ENCODE measurements around the gene HS6ST2.

HS6ST2 gene

GRCh38 chrX:132730266-132730665 lies 228.2 kb downstream of the HS6ST2 start:
- Histone ChIP-seq H3K36me3 (ENCODE audit: insufficient read depth, low read length) (no peaks in the 10 kb centered on the region), H3K9me3 (ENCODE audit: low read depth, low read length) (no peaks in the 10 kb centered on the region), H3K27ac (no peak overlapping the region), H3K9ac (ENCODE audit: insufficient read length) (no peak overlapping the region), H3K4me3 (no peak overlapping the region)
- no peak for TF ChIP-seq FOXP2 (optimal IDR thresholded peaks at IDR 0.05; ENCODE audit: control extremely low read depth, extremely low read length, insufficient read depth)
- TF ChIP-seq EZH2 (IDR thresholded peaks at IDR 0.05): no peak
- TF ChIP-seq POLR2AphosphoS5 (IDR thresholded peaks at IDR 0.05; ENCODE audit: borderline replicate concordance, low read depth, low read length): no peak
- DNase-seq (ENCODE audit: low read depth, low spot score): no peak

GRCh38 chrX:132728296-132728695 lies 230.1 kb downstream of the HS6ST2 start:
- Histone ChIP-seq H3K9me3 (ENCODE audit: low read depth, low read length) (no peaks in the 10 kb centered on the region), H3K4me3 (no peak overlapping the region), H3K36me3 (ENCODE audit: insufficient read depth, low read length) (no peaks in the 10 kb centered on the region), H3K9ac (ENCODE audit: insufficient read length) (no peak overlapping the region), H3K27ac (no peak overlapping the region)
- no peak for DNase-seq (ENCODE audit: low read depth, low spot score)
- TF ChIP-seq EZH2 (IDR thresholded peaks at IDR 0.05) (no peak), FOXP2 (optimal IDR thresholded peaks at IDR 0.05; ENCODE audit: control extremely low read depth, extremely low read length, insufficient read depth) (no peak), POLR2AphosphoS5 (IDR thresholded peaks at IDR 0.05; ENCODE audit: borderline replicate concordance, low read depth, low read length) (no peak)

GRCh38 chrX:132718431-132718958 lies 239.9 kb downstream of the HS6ST2 start:
- no peaks in the 10 kb centered on the region for H3K36me3 ChIP-seq (ENCODE audit: insufficient read depth, low read length)
- TF ChIP-seq EZH2 (IDR thresholded peaks at IDR 0.05) (no peak), POLR2AphosphoS5 (IDR thresholded peaks at IDR 0.05; ENCODE audit: borderline replicate concordance, low read depth, low read length) (no peak)
- H3K4me3 ChIP-seq: no peak overlapping the region
- no peak overlapping the region for H3K27ac ChIP-seq
- DNase-seq (ENCODE audit: low read depth, low spot score): no peak
- H3K9ac ChIP-seq (ENCODE audit: insufficient read length): no peak overlapping the region
- no peaks in the 10 kb centered on the region for H3K9me3 ChIP-seq (ENCODE audit: low read depth, low read length)

- Histone ChIP-seq H3K9ac (ENCODE audit: insufficient read length) (no peak overlapping the region), H3K4me3 (no peak overlapping the region), H3K9me3 (ENCODE audit: low read depth, low read length) (no peaks in the 10 kb centered on the region), H3K36me3 (ENCODE audit: insufficient read depth, low read length) (no peaks in the 10 kb centered on the region), H3K27ac (no peak overlapping the region)
- no peak for DNase-seq (ENCODE audit: low read depth, low spot score)
- TF ChIP-seq POLR2AphosphoS5 (IDR thresholded peaks at IDR 0.05; ENCODE audit: borderline replicate concordance, low read depth, low read length): no peak
- no peak for TF ChIP-seq FOXP2 (optimal IDR thresholded peaks at IDR 0.05; ENCODE audit: control extremely low read depth, extremely low read length, insufficient read depth)
- no peak for TF ChIP-seq EZH2 (IDR thresholded peaks at IDR 0.05)
Observed at GRCh38 chrX:132716006-132716405, 242.4 kb downstream of the HS6ST2 start.

GRCh38 chrX:132714913-132715312 lies 243.5 kb downstream of the HS6ST2 start:
- H3K9ac ChIP-seq (ENCODE audit: insufficient read length): no peak overlapping the region
- no peaks in the 10 kb centered on the region for H3K9me3 ChIP-seq (ENCODE audit: low read depth, low read length)
- no peak overlapping the region for H3K4me3 ChIP-seq
- no peak overlapping the region for H3K27ac ChIP-seq
- TF ChIP-seq POLR2AphosphoS5 (IDR thresholded peaks at IDR 0.05; ENCODE audit: borderline replicate concordance, low read depth, low read length) (no peak), EZH2 (IDR thresholded peaks at IDR 0.05) (no peak), FOXP2 (optimal IDR thresholded peaks at IDR 0.05; ENCODE audit: control extremely low read depth, extremely low read length, insufficient read depth) (no peak)
- no peak for DNase-seq (ENCODE audit: low read depth, low spot score)
- H3K36me3 ChIP-seq (ENCODE audit: insufficient read depth, low read length): no peaks in the 10 kb centered on the region

GRCh38 chrX:132712350-132712749 lies 246.1 kb downstream of the HS6ST2 start:
- no peak for DNase-seq (ENCODE audit: low read depth, low spot score)
- no peak overlapping the region for H3K9ac ChIP-seq (ENCODE audit: insufficient read length)
- no peak overlapping the region for H3K4me3 ChIP-seq

GRCh38 chrX:132710656-132711155 lies 247.7 kb downstream of the HS6ST2 start:
- Histone ChIP-seq H3K9me3 (ENCODE audit: low read depth, low read length) (no peaks in the 10 kb centered on the region), H3K9ac (ENCODE audit: insufficient read length) (no peak overlapping the region), H3K27ac (no peak overlapping the region), H3K4me3 (no peak overlapping the region), H3K36me3 (ENCODE audit: insufficient read depth, low read length) (no peaks in the 10 kb centered on the region)
- DNase-seq (ENCODE audit: low read depth, low spot score): no peak
- TF ChIP-seq FOXP2 (optimal IDR thresholded peaks at IDR 0.05; ENCODE audit: control extremely low read depth, extremely low read length, insufficient read depth): no peak
- no peak for TF ChIP-seq POLR2AphosphoS5 (IDR thresholded peaks at IDR 0.05; ENCODE audit: borderline replicate concordance, low read depth, low read length)
- TF ChIP-seq EZH2 (IDR thresholded peaks at IDR 0.05): no peak

More at GRCh38 chrX:132712350-132712749, 246.1 kb downstream of the HS6ST2 start:
- Histone ChIP-seq H3K36me3 (ENCODE audit: insufficient read depth, low read length) (no peaks in the 10 kb centered on the region), H3K27ac (no peak overlapping the region), H3K9me3 (ENCODE audit: low read depth, low read length) (no peaks in the 10 kb centered on the region)
- no peak for TF ChIP-seq POLR2AphosphoS5 (IDR thresholded peaks at IDR 0.05; ENCODE audit: borderline replicate concordance, low read depth, low read length)
- no peak for TF ChIP-seq EZH2 (IDR thresholded peaks at IDR 0.05)
- TF ChIP-seq FOXP2 (optimal IDR thresholded peaks at IDR 0.05; ENCODE audit: control extremely low read depth, extremely low read length, insufficient read depth): no peak

- H3K9me3 ChIP-seq (ENCODE audit: low read depth, low read length): no peaks in the 10 kb centered on the region
- no peak for DNase-seq (ENCODE audit: low read depth, low spot score)
- no peak overlapping the region for H3K27ac ChIP-seq
- no peak overlapping the region for H3K9ac ChIP-seq (ENCODE audit: insufficient read length)
- H3K4me3 ChIP-seq: no peak overlapping the region
- TF ChIP-seq POLR2AphosphoS5 (IDR thresholded peaks at IDR 0.05; ENCODE audit: borderline replicate concordance, low read depth, low read length) (no peak), FOXP2 (optimal IDR thresholded peaks at IDR 0.05; ENCODE audit: control extremely low read depth, extremely low read length, insufficient read depth) (no peak), EZH2 (IDR thresholded peaks at IDR 0.05) (no peak)
- no peaks in the 10 kb centered on the region for H3K36me3 ChIP-seq (ENCODE audit: insufficient read depth, low read length)
Observed at GRCh38 chrX:132708529-132708928, 249.9 kb downstream of the HS6ST2 start.

- Histone ChIP-seq H3K9me3 (ENCODE audit: low read depth, low read length) (no peaks in the 10 kb centered on the region), H3K9ac (ENCODE audit: insufficient read length) (no peak overlapping the region), H3K4me3 (no peak overlapping the region), H3K36me3 (ENCODE audit: insufficient read depth, low read length) (no peaks in the 10 kb centered on the region), H3K27ac (no peak overlapping the region)
- TF ChIP-seq FOXP2 (optimal IDR thresholded peaks at IDR 0.05; ENCODE audit: control extremely low read depth, extremely low read length, insufficient read depth): no peak
- TF ChIP-seq EZH2 (IDR thresholded peaks at IDR 0.05): no peak
- no peak for TF ChIP-seq POLR2AphosphoS5 (IDR thresholded peaks at IDR 0.05; ENCODE audit: borderline replicate concordance, low read depth, low read length)
- DNase-seq (ENCODE audit: low read depth, low spot score): no peak
Observed at GRCh38 chrX:132704769-132705168, 253.7 kb downstream of the HS6ST2 start.

Measured in SK-N-MC (cell line).